KMS-11 (cell line): ENCODE results near the gene ADGRE1.
"Not testable (repeated sequence)": the region's sequence is repeated elsewhere in the genome, so short reads cannot be mapped to it uniquely, and the experiment has no call there.

Source experiments
- H2AFZ ChIP-seq: fragments of 200-600 bp; sonication (generic); 2 replicates; pipeline ENCODE4 v1.6.1; 2016; ENCODE audit warnings: antibody characterized with exemption, mixed run types, low read depth
- H3K27ac ChIP-seq: fragments of 200-600 bp; sonication (generic); 2 replicates; pipeline ENCODE4 v1.6.1; 2016; ENCODE audit warnings: mild to moderate bottlenecking, mixed run types
- H3K27me3 ChIP-seq: fragments of 200-600 bp; sonication (generic); 2 replicates; pipeline ENCODE4 v1.6.1; 2017; ENCODE audit warnings: mild to moderate bottlenecking, low read depth, mixed run types, moderate library complexity; ENCODE audit not compliant: insufficient read depth
- H3K36me3 ChIP-seq: fragments of 200-600 bp; sonication (generic); 2 replicates; pipeline ENCODE4 v1.6.1; 2017; ENCODE audit warnings: mild to moderate bottlenecking, mixed run types; ENCODE audit not compliant: insufficient read depth
- H3K4me1 ChIP-seq: fragments of 200-600 bp; sonication (generic); 2 replicates; pipeline ENCODE4 v1.6.1; 2016; ENCODE audit warnings: mild to moderate bottlenecking, low read depth, mixed run types; ENCODE audit not compliant: poor library complexity, severe bottlenecking
- H3K4me2 ChIP-seq: fragments of 200-600 bp; sonication (generic); 2 replicates; pipeline ENCODE4 v1.7.0; 2016; ENCODE audit warnings: mild to moderate bottlenecking, mixed run types
- H3K4me3 ChIP-seq: fragments of 200-600 bp; sonication (generic); IDR thresholded peaks from 2 replicates; pipeline ENCODE4 v1.6.1; 2017; ENCODE audit warnings: low read depth, low read length, mixed read lengths; ENCODE audit not compliant: insufficient read depth
- H3K79me2 ChIP-seq: fragments of 200-600 bp; sonication (generic); 2 replicates; pipeline ENCODE4 v1.6.1; 2016; ENCODE audit warnings: low read depth, mixed run types; ENCODE audit not compliant: insufficient read depth
- H3K9ac ChIP-seq: fragments of 200-600 bp; sonication (generic); 2 replicates; pipeline ENCODE4 v1.6.1; 2016; ENCODE audit warnings: mild to moderate bottlenecking, mixed run types
- H4K20me1 ChIP-seq: fragments of 200-600 bp; sonication (generic); 2 replicates; pipeline ENCODE4 v1.6.1; 2016; ENCODE audit warnings: mild to moderate bottlenecking, mixed run types; ENCODE audit not compliant: insufficient read depth
- CTCF ChIP-seq: fragments of 200-600 bp; sonication (generic); conservative IDR thresholded peaks from 2 replicates; pipeline ENCODE4 v1.6.1; 2017; ENCODE audit warnings: low read depth, mild to moderate bottlenecking, antibody characterized with exemption, low read length, moderate library complexity, mixed read lengths

Gene ADGRE1

GRCh38 chr19:6864325-6864940, 22.9 kb upstream of the ADGRE1 start:
- H3K4me1 ChIP-seq: peaks cover 10% of the 10 kb centered on the region
- no peak overlapping the region for H3K27ac ChIP-seq
- no peaks in the 10 kb centered on the region; the same call in 1 of the 2 replicates for H3K27me3 ChIP-seq
- no peak overlapping the region for H3K4me3 ChIP-seq
- H3K4me2 ChIP-seq: peak overlapping the region; percentile 19; the same call in 1 of the 2 replicates
- H2AFZ ChIP-seq: no peak overlapping the region
- no peak for TF ChIP-seq CTCF
- no peaks in the 10 kb centered on the region for H3K79me2 ChIP-seq
- no peaks in the 10 kb centered on the region for H3K36me3 ChIP-seq
- H4K20me1 ChIP-seq: no peaks in the 10 kb centered on the region
- H3K9ac ChIP-seq: no peak overlapping the region

- no peak for TF ChIP-seq CTCF
- Histone ChIP-seq H3K4me2 (no peak overlapping the region), H3K4me1 (peaks cover 10% of the 10 kb centered on the region), H3K4me3 (no peak overlapping the region), H4K20me1 (no peaks in the 10 kb centered on the region), H2AFZ (no peak overlapping the region), H3K36me3 (no peaks in the 10 kb centered on the region), H3K27me3 (no peaks in the 10 kb centered on the region; the same call in 1 of the 2 replicates), H3K79me2 (no peaks in the 10 kb centered on the region), H3K9ac (no peak overlapping the region), H3K27ac (no peak overlapping the region)
Measured at GRCh38 chr19:6865849-6866248, 21.5 kb upstream of the ADGRE1 start.

GRCh38 chr19:6866741-6867151, 20.6 kb upstream of the ADGRE1 start:
- Histone ChIP-seq H3K27ac (no peak overlapping the region), H3K4me1 (peaks cover 10% of the 10 kb centered on the region), H2AFZ (no peak overlapping the region), H3K4me2 (no peak overlapping the region), H3K79me2 (no peaks in the 10 kb centered on the region), H3K9ac (no peak overlapping the region), H3K27me3 (no peaks in the 10 kb centered on the region; the same call in 1 of the 2 replicates), H3K36me3 (no peaks in the 10 kb centered on the region), H4K20me1 (no peaks in the 10 kb centered on the region), H3K4me3 (no peak overlapping the region)
- no peak for TF ChIP-seq CTCF

- H3K4me3 ChIP-seq: no peak overlapping the region
- no peak overlapping the region for H3K27ac ChIP-seq
- H3K4me2 ChIP-seq: no peak overlapping the region
- H3K4me1 ChIP-seq: peaks cover 10% of the 10 kb centered on the region
- no peaks in the 10 kb centered on the region for H3K79me2 ChIP-seq
- no peaks in the 10 kb centered on the region; the same call in 1 of the 2 replicates for H3K27me3 ChIP-seq
- no peak for TF ChIP-seq CTCF
- H3K36me3 ChIP-seq: no peaks in the 10 kb centered on the region
- H2AFZ ChIP-seq: no peak overlapping the region
- no peaks in the 10 kb centered on the region for H4K20me1 ChIP-seq
- no peak overlapping the region for H3K9ac ChIP-seq
Measured at GRCh38 chr19:6868351-6868750, 19.0 kb upstream of the ADGRE1 start.

DNA sequence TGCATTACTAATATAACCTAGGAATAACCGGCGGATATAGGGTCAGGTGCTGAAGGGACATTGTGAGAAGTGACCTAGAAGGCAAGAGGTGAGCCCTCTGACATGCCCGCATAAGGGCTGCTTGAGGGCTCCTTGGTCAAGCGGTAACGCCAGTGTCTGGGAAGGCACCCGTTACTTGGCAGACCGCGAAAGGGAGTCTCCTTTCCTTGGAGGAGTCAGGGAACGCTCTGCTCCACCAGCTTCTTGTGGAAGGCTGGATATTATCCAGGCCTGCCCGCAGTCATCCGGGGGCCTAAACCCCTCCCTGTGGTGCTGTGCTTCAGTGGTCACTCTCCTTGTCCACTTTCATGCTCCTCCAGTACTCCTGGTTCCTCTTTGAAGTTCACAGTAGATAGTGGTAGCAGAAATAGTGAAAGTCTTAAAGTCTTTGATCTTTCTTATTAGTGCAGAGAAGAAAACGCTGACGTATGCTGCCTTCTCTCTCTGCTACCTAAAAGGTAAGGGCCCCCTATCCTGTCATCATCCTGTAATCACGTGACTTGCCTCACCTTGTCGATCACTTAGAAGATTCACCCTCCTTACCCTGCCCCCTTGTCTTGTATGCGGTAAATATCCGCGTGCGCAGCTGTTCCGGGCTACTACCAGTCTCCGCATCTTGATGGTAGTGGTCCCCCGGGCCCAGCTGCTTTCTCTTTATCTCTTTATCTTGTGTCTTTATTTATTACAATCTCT, 18.1 kb upstream of the ADGRE1 start:
- not testable (repeated sequence) for H2AFZ ChIP-seq, H3K27ac ChIP-seq, H3K4me2 ChIP-seq, H3K4me3 ChIP-seq, H4K20me1 ChIP-seq, H3K79me2 ChIP-seq, H3K27me3 ChIP-seq, H3K9ac ChIP-seq, H3K36me3 ChIP-seq, H3K4me1 ChIP-seq
